ENCODE results near the gene LETM1.

The LETM1 gene

DNA sequence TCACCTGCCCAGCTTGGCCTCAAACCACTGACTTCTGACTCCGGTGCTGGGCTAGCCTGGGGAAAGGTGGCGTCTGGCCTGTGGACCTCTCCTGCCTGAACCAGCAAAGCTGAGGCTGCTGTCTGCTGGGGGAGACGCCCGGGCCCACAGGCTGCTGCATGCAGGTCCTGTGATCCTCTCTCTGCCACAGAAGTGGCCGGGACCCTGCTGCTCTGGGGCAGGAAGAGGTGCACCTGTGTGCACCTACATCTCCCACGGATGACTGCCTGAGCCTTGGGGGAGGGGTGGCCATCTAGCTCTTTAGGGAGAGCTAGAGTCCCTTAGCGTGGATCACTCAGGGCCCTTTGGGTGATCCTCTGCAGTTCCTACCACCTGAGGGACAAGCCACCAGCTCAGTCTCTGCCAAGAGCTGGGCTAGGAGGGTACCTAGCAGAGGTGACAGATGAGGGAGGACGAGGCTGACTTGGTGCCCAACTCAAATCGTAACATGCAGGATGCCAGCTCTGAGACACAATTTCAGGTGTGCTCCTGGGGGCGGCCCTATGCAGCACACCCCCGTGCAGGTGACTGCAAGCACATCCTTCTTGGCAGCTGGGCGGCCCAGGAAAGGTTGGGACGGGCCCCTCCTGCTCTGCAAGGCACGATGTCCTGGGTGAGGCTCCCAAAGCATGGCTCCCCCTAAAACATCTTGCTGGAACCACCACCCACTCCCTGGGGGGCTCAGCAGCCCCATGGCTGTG, 22.5 kb downstream of the LETM1 start:
- H3K27me3 Mint-ChIP-seq (ENCODE audit: low read depth): no peaks in the 10 kb centered on the region
- peaks cover 10% of the 10 kb centered on the region for H3K9me3 Mint-ChIP-seq
- H3K36me3 Mint-ChIP-seq (ENCODE audit: low read depth): peaks cover 44% of the 10 kb centered on the region
- no peak overlapping the region for H3K4me3 Mint-ChIP-seq
- H3K27ac Mint-ChIP-seq: no peak overlapping the region
- no peak for TF ChIP-seq CTCF (IDR thresholded peaks at IDR 0.05; ENCODE audit: unreplicated experiment in 3 of 3)
- H3K4me1 Mint-ChIP-seq: no peaks in the 10 kb centered on the region

DNA sequence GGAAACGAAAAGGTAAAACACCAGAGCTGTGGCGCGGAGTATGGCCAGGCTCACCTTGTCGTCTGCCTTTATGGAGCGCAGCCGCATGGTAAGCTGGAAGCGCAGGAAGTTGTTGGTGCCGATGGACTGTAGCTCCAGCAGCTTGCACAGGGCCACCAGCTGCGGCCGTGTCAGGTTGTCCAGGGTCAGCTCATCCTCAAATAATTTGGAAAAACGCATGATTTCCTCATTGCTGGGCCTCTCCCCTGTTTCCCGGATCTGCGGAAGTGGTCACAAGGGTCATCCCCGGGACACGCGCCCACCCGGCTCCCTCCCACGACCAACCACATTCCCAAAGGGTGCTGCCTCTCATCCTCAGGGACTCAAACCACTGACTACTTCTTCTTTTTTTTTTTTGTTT, 23.3 kb downstream of the LETM1 start:
- TF ChIP-seq CTCF (IDR thresholded peaks at IDR 0.05; ENCODE audit: unreplicated experiment in 3 of 3): no peak
- Mint-ChIP-seq H3K4me1 (no peaks in the 10 kb centered on the region), H3K4me3 (no peak overlapping the region), H3K27me3 (ENCODE audit: low read depth) (no peaks in the 10 kb centered on the region), H3K27ac (no peak overlapping the region), H3K9me3 (peaks cover 10% of the 10 kb centered on the region), H3K36me3 (ENCODE audit: low read depth) (peaks cover 44% of the 10 kb centered on the region)

- no peak overlapping the region for H3K27ac Mint-ChIP-seq
- TF ChIP-seq CTCF (IDR thresholded peaks at IDR 0.05; ENCODE audit: unreplicated experiment in 3 of 3): no peak
- peaks cover 10% of the 10 kb centered on the region for H3K9me3 Mint-ChIP-seq
- H3K4me1 Mint-ChIP-seq: no peaks in the 10 kb centered on the region
- H3K36me3 Mint-ChIP-seq (ENCODE audit: low read depth): peaks cover 48% of the 10 kb centered on the region
- H3K4me3 Mint-ChIP-seq: no peak overlapping the region
- H3K27me3 Mint-ChIP-seq (ENCODE audit: low read depth): no peaks in the 10 kb centered on the region
Measured at GRCh38 chr4:1831331-1831730, 24.6 kb downstream of the LETM1 start.

GRCh38 chr4:1830642-1831228, 25.2 kb downstream of the LETM1 start:
- no peaks in the 10 kb centered on the region for H3K4me1 Mint-ChIP-seq
- TF ChIP-seq CTCF (IDR thresholded peaks at IDR 0.05; ENCODE audit: unreplicated experiment in 3 of 3): no peak
- no peak overlapping the region for H3K27ac Mint-ChIP-seq
- no peaks in the 10 kb centered on the region for H3K27me3 Mint-ChIP-seq (ENCODE audit: low read depth)
- peaks cover 54% of the 10 kb centered on the region for H3K36me3 Mint-ChIP-seq (ENCODE audit: low read depth)
- H3K4me3 Mint-ChIP-seq: no peak overlapping the region
- H3K9me3 Mint-ChIP-seq: peaks cover 10% of the 10 kb centered on the region

DNA sequence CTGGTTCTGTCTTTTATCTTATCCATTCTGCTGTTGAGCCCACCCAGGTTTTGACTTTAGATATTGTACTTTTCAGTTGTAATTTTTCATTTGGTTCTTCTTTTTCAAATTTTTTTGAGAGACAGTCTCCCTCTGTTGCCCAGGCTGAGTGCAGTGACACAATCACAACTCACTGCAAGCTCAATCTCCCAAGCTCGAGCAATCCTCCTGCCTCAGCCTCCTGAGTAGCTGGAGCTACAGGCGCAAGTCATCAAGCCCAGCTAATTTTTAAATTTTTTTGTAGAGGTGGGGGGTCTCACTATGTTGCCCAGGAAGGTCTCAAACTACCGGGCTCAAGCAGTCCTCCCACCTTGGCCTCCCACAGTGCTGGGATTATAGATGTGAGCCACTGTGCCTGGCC, 25.7 kb downstream of the LETM1 start:
- H3K27me3 Mint-ChIP-seq (ENCODE audit: low read depth): no peaks in the 10 kb centered on the region
- H3K27ac Mint-ChIP-seq: no peak overlapping the region
- peaks cover 58% of the 10 kb centered on the region for H3K36me3 Mint-ChIP-seq (ENCODE audit: low read depth)

More for the DNA sequence above, 25.7 kb downstream of the LETM1 start:
- H3K9me3 Mint-ChIP-seq: peaks cover 10% of the 10 kb centered on the region
- TF ChIP-seq CTCF (IDR thresholded peaks at IDR 0.05; ENCODE audit: unreplicated experiment in 3 of 3): no peak
- no peak overlapping the region for H3K4me3 Mint-ChIP-seq
- no peaks in the 10 kb centered on the region for H3K4me1 Mint-ChIP-seq

Measured in nephron (organoid).